Rectal smooth muscle tissue (tissue), 1 donor: ENCODE data around the gene GALNT1.

Experiments
- H3K27ac ChIP-seq: one replicate; pipeline ENCODE4 v1.7.0; 2013; ENCODE audit warnings: low read depth, low read length, inconsistent platforms
- H3K27me3 ChIP-seq: one replicate; pipeline ENCODE4 v1.7.0; 2013; ENCODE audit warnings: low read length; ENCODE audit not compliant: control insufficient read depth, insufficient read depth
- H3K36me3 ChIP-seq: one replicate; pipeline ENCODE4 v1.7.0; 2013; ENCODE audit warnings: low read length; ENCODE audit not compliant: control insufficient read depth, insufficient read depth
- H3K4me1 ChIP-seq: one replicate; pipeline ENCODE4 v1.7.0; 2013; ENCODE audit warnings: low read length; ENCODE audit not compliant: control insufficient read depth, insufficient read depth
- H3K4me3 ChIP-seq: one replicate; pipeline ENCODE4 v1.7.0; 2013; ENCODE audit warnings: low read length
- H3K9ac ChIP-seq: one replicate; pipeline ENCODE4 v1.7.0; 2013; ENCODE audit warnings: low read length

GALNT1 gene

GRCh38 chr18:35625232-35625631 is 43.7 kb downstream of the GALNT1 start:
- H3K27ac ChIP-seq: no peak overlapping the region
- no peaks in the 10 kb centered on the region for H3K36me3 ChIP-seq
- H3K27me3 ChIP-seq: no peaks in the 10 kb centered on the region
- H3K4me3 ChIP-seq: no peak overlapping the region
- H3K9ac ChIP-seq: no peak overlapping the region
- peaks cover 4% of the 10 kb centered on the region for H3K4me1 ChIP-seq

GRCh38 chr18:35633761-35634160 is 52.2 kb downstream of the GALNT1 start:
- Histone ChIP-seq H3K27me3 (no peaks in the 10 kb centered on the region), H3K36me3 (no peaks in the 10 kb centered on the region), H3K4me3 (no peak overlapping the region), H3K4me1 (peaks cover 14% of the 10 kb centered on the region), H3K27ac (no peak overlapping the region), H3K9ac (no peak overlapping the region)

GRCh38 chr18:35634323-35634722 is 52.8 kb downstream of the GALNT1 start:
- Histone ChIP-seq H3K36me3 (no peaks in the 10 kb centered on the region), H3K4me1 (peaks cover 14% of the 10 kb centered on the region), H3K4me3 (no peak overlapping the region), H3K27me3 (no peaks in the 10 kb centered on the region), H3K27ac (peak overlapping the region; percentile 60), H3K9ac (no peak overlapping the region)

GRCh38 chr18:35635170-35635569 is 53.6 kb downstream of the GALNT1 start:
- Histone ChIP-seq H3K9ac (no peak overlapping the region), H3K36me3 (no peaks in the 10 kb centered on the region), H3K27ac (peak overlapping the region; percentile 60), H3K27me3 (no peaks in the 10 kb centered on the region), H3K4me1 (peaks cover 14% of the 10 kb centered on the region), H3K4me3 (no peak overlapping the region)

GRCh38 chr18:35637227-35637626 is 55.7 kb downstream of the GALNT1 start:
- Histone ChIP-seq H3K36me3 (no peaks in the 10 kb centered on the region), H3K27me3 (no peaks in the 10 kb centered on the region), H3K27ac (no peak overlapping the region), H3K4me1 (peaks cover 14% of the 10 kb centered on the region), H3K4me3 (no peak overlapping the region), H3K9ac (no peak overlapping the region)

GRCh38 chr18:35639296-35639695 is 57.8 kb downstream of the GALNT1 start:
- peaks cover 10% of the 10 kb centered on the region for H3K4me1 ChIP-seq
- H3K9ac ChIP-seq: no peak overlapping the region
- no peak overlapping the region for H3K4me3 ChIP-seq
- H3K27me3 ChIP-seq: no peaks in the 10 kb centered on the region
- H3K36me3 ChIP-seq: no peaks in the 10 kb centered on the region
- H3K27ac ChIP-seq: no peak overlapping the region

- no peaks in the 10 kb centered on the region for H3K27me3 ChIP-seq
- no peaks in the 10 kb centered on the region for H3K4me1 ChIP-seq
These were observed 59.9 kb downstream of the GALNT1 start for GRCh38 chr18:35641467-35641866.

GRCh38 chr18:35641916-35642315 is 60.4 kb downstream of the GALNT1 start:
- Histone ChIP-seq H3K36me3 (no peaks in the 10 kb centered on the region), H3K4me1 (no peaks in the 10 kb centered on the region), H3K27ac (no peak overlapping the region), H3K9ac (no peak overlapping the region), H3K27me3 (no peaks in the 10 kb centered on the region), H3K4me3 (no peak overlapping the region)

More at GRCh38 chr18:35641467-35641866, 59.9 kb downstream of the GALNT1 start:
- H3K4me3 ChIP-seq: no peak overlapping the region
- no peaks in the 10 kb centered on the region for H3K36me3 ChIP-seq
- H3K9ac ChIP-seq: no peak overlapping the region
- H3K27ac ChIP-seq: no peak overlapping the region

GRCh38 chr18:35642802-35643201 is 61.3 kb downstream of the GALNT1 start:
- no peak overlapping the region for H3K9ac ChIP-seq
- no peak overlapping the region for H3K27ac ChIP-seq
- no peaks in the 10 kb centered on the region for H3K27me3 ChIP-seq
- no peaks in the 10 kb centered on the region for H3K36me3 ChIP-seq
- no peaks in the 10 kb centered on the region for H3K4me1 ChIP-seq
- H3K4me3 ChIP-seq: no peak overlapping the region

- Histone ChIP-seq H3K27me3 (no peaks in the 10 kb centered on the region), H3K4me1 (no peaks in the 10 kb centered on the region), H3K9ac (no peak overlapping the region), H3K36me3 (no peaks in the 10 kb centered on the region), H3K4me3 (no peak overlapping the region), H3K27ac (no peak overlapping the region)
These were observed 64.9 kb downstream of the GALNT1 start for GRCh38 chr18:35646449-35646848.

- Histone ChIP-seq H3K27ac (no peak overlapping the region), H3K27me3 (no peaks in the 10 kb centered on the region), H3K4me1 (no peaks in the 10 kb centered on the region), H3K4me3 (no peak overlapping the region), H3K9ac (no peak overlapping the region), H3K36me3 (no peaks in the 10 kb centered on the region)
These were observed 72.0 kb downstream of the GALNT1 start for GRCh38 chr18:35653392-35654135.

- Histone ChIP-seq H3K9ac (no peak overlapping the region), H3K27me3 (no peaks in the 10 kb centered on the region), H3K27ac (no peak overlapping the region), H3K36me3 (no peaks in the 10 kb centered on the region), H3K4me1 (no peaks in the 10 kb centered on the region), H3K4me3 (no peak overlapping the region)
These were observed 76.6 kb downstream of the GALNT1 start for GRCh38 chr18:35658112-35658511.

- H3K4me1 ChIP-seq: no peaks in the 10 kb centered on the region
- no peak overlapping the region for H3K27ac ChIP-seq
- peaks cover 3% of the 10 kb centered on the region for H3K36me3 ChIP-seq
- H3K27me3 ChIP-seq: no peaks in the 10 kb centered on the region
- no peak overlapping the region for H3K9ac ChIP-seq
- no peak overlapping the region for H3K4me3 ChIP-seq
These were observed 80.1 kb downstream of the GALNT1 start for GRCh38 chr18:35661483-35662146.
